GM18520 (cell line): ENCODE measurements around the gene CGB2.
"Not testable (repeated sequence)": the region's sequence is repeated elsewhere in the genome, so short reads cannot be mapped to it uniquely, and the experiment has no call there.

Experiments
- ATAC-seq: cut with Tn5 transposase; IDR thresholded peaks from one replicate; pipeline ENCODE4 v1.9.1; 2021; ENCODE audit not compliant: unreplicated experiment

The CGB2 gene

GRCh38 chr19:49064768-49065611, 33.3 kb downstream of the CGB2 start, which contains the start of gene NTF4:
TSS of gene NTF4 (minus strand) at chr19:49064818. CDS start at chr19:49061997, 2,821 bp downstream.
- ATAC-seq = no peak

DNA sequence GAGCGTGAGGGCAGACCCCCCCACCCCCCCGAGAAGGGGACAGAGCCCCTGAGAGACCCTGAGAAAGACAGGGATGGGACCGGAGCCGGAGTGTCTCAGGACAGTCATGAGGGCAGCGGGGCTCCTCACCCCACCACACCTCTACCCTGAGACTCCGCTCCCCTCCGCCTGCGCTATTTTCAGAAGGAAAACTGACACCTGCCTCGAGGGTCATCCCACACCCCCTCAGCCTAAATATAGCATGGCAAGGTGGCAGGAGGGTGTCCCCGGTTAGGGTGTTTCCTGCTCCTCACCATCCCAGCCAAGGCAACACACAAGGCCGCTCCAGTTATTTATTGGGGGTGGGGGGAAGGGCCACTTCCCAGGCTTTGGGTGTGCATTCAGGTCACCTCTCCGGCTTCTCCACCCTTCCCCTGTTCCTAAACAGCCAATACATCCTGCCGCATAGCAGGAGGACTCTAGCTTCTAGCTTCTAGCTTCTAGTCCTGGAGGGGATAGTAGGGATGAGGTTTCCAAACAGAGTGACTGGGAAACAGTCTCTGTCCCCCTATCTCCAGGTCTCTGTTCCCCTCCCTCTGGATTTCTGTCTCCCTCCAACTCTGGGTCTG, 34.3 kb downstream of the CGB2 start:
- no peak for ATAC-seq

DNA sequence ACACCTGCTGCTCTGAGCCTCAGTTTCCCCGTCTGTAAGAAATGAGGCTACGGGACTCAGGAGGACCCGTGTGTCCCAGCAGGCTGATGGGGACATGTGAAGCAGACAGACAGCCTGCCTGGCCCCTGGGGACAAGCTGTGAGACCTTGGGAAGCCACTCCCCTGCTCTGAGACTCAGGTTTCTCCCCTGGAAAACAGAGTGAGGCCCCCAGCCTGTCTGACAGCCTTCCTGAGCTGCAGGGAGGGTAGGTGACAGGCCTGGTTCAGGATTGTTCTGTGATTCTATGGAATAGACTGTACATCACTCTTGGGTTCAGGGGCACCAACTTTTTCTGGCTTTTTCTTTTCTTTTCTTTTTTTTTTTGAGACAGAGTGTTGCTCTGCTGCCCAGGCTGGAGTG, 35.9 kb downstream of the CGB2 start:
- no peak for ATAC-seq

DNA sequence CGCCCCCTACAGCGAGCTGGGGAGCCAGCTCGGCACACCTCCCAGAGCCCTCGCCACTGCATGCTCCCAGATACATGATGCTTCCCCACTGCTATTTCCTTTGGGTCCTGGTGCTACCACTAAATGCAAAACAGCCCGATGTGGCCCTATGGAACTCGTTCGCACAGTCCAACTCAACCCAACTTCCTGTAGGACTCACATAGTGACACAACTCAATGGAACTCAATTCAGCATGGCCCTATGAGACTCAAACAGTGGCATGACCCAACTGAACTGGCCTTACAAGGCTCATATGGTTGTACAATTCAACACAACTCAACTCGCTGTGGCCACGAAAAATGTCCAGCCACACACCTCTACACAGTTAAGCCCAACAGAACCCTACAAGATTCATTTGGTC, 37.3 kb downstream of the CGB2 start:
- no peak for ATAC-seq

DNA sequence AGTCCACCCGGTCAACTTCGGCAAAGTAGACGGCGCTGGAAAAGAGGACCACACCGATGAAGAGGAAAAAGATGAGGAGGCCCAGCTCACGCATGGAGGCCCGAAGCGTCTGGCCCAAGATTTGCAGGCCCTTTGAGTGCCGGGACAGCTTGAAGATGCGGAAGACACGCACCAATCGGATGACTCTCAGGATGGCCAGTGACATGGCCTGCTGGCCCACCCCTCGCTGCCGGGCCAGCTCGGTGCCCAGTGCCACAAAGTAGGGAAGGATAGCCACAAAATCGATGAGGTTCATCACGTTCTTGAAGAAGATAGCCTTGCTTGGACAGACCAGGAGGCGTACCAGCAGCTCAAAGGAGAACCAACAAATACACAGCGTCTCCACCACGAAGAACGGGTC, 38.7 kb downstream of the CGB2 start:
- ATAC-seq = no peak

DNA sequence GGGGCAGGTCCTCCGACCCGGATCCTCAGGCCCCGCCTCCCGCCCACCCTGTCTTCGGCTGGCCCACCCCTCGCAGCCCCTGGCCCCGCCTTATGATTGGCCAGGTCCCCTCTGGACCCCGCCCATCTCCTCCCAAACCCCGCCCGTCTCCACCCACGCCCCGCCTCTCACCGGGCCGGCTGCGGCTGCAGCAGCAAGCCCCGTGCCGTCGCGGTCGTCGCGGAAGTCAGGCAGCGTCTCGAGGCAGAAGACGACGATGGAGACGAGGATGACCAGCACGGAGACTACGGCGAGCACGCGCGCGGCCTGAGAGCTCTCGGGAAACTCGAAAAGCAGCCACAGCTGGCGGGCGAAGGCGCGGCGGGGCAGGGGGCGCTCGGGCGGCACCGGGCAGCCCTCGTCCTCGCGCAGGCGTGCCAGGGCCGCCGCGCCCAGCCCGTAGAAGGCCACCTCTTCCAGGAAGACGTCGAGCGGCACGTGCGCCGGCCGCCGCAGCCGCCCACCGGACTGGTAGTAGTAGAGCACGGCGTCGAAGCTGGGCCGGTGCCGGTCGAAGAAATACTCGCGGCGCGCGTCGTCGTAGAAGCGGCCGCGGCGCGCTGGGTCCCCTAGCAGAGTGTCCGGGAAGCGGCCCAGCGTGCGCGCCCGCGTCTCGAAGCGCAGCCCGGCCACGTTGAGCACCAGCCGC, 40.3 kb downstream of the CGB2 start:
- no peak for ATAC-seq

- ATAC-seq = no peak
These were observed 42.1 kb downstream of the CGB2 start for GRCh38 chr19:49073514-49074378.

- not testable (repeated sequence) for ATAC-seq
These were observed 43.2 kb downstream of the CGB2 start for GRCh38 chr19:49074869-49075268.

GRCh38 chr19:49080392-49080791, 48.7 kb downstream of the CGB2 start:
- ATAC-seq = no peak

DNA sequence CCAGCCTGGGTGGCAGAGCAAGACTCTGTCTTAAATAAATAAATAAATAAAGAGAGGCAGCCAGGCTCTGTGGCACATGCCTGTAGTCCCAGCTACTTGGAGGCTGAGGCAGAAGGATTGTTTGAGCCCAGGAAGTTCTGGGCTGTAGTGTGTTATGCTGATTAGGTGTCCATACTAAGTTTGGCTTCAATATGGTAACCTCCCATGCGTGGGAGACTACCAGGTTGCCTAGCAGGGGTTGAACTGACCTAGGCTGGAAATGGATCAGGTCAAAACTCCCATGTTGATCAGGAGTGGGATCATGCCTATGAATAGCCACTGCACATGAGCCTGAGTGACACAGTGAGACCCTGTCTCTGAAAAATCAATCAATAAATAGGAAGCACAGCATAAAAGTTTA, 49.6 kb downstream of the CGB2 start:
- ATAC-seq = no peak
